Neural crest cell (in vitro differentiated cells): ENCODE results near the gene AKR1C8. TPM values are rescaled to one million over a fixed set of nuclear protein-coding genes. Genes with fewer than 3 reads are reported as not detected.
"Not testable (repeated sequence)": the region's sequence is repeated elsewhere in the genome, so short reads cannot be mapped to it uniquely, and the experiment has no call there.

ENCODE experiments used
- DNase-seq: peaks from one replicate; pipeline ENCODE4 v3.0.0; 2021; ENCODE audit warnings: low read depth, mixed read lengths, low spot score
- H3K27ac Mint-ChIP-seq: one replicate; pipeline ENCODE4 v1.8.0; 2021; ENCODE audit warnings: mild to moderate bottlenecking, mixed read lengths; ENCODE audit not compliant: unreplicated experiment
- H3K27me3 Mint-ChIP-seq: 2 replicates; pipeline ENCODE4 v1.8.0; 2021; ENCODE audit warnings: low read depth, mild to moderate bottlenecking, mixed read lengths
- H3K36me3 Mint-ChIP-seq: 2 replicates; pipeline ENCODE4 v1.8.0; 2021; ENCODE audit warnings: low read depth, mild to moderate bottlenecking, mixed read lengths
- H3K4me1 Mint-ChIP-seq: 2 replicates; pipeline ENCODE4 v1.8.0; 2021; ENCODE audit warnings: mixed read lengths
- H3K4me3 Mint-ChIP-seq: one replicate; pipeline ENCODE4 v1.8.0; 2021; ENCODE audit warnings: mild to moderate bottlenecking, mixed read lengths
- H3K9me3 Mint-ChIP-seq: 2 replicates; pipeline ENCODE4 v1.8.0; 2021; ENCODE audit warnings: mixed read lengths
- total RNA-seq: library from RNA; stranded (reverse); gene quantifications from 2 replicates; pipeline ENCODE4 v1.2.1, GENCODE V29; 2021
- TF ChIP-seq, protein P1 (sequence below): fragments of 200-600 bp; sonication (generic); conservative IDR thresholded peaks from 2 replicates; pipeline ENCODE4 v1.5.0; 2021; ENCODE audit warnings: antibody characterized with exemption, mild to moderate bottlenecking

AKR1C8 gene
- total RNA-seq, 1 donor from 2014 or later = not detected

DNA sequence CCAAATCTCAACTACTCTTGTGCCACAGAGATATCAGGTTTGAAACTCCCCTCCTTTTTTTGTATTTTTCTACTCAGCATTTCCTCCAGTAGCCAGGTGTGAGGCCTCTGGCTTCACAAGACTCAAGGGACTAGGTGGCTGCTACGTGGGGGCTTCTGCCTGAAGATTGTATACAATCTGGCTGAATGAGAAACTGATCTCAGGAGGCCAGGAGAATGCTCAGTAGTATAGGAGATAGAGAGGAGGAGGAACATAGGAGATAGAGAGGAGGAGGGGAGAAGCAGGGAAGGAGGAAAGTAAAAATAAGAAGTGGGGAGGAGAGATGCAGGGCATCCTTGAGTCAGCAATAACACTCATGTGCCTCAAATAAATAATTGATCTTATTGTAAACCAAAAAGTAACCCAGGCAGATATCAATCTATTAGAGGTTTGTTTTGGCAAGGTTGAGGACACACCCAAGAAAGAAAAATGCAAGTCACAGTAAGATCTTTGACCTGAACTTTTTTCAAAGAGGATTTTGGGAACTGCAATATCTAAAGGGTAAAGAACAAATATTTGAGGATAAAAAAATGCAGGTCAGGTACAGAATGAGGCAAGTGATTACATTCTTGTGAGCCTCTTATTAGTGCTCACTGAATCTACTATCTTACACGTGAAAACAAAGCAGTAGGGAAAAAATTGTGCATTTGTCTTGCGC lies 36.8 kb downstream of the AKR1C8 start:
- H3K9me3 Mint-ChIP-seq = peaks cover 16% of the 10 kb centered on the region
- no peak for DNase-seq
- H3K4me1 Mint-ChIP-seq = no peaks in the 10 kb centered on the region
- no peak overlapping the region for H3K27ac Mint-ChIP-seq
- no peaks in the 10 kb centered on the region for H3K27me3 Mint-ChIP-seq
- no peak overlapping the region for H3K4me3 Mint-ChIP-seq
- TF ChIP-seq, protein P1, sequence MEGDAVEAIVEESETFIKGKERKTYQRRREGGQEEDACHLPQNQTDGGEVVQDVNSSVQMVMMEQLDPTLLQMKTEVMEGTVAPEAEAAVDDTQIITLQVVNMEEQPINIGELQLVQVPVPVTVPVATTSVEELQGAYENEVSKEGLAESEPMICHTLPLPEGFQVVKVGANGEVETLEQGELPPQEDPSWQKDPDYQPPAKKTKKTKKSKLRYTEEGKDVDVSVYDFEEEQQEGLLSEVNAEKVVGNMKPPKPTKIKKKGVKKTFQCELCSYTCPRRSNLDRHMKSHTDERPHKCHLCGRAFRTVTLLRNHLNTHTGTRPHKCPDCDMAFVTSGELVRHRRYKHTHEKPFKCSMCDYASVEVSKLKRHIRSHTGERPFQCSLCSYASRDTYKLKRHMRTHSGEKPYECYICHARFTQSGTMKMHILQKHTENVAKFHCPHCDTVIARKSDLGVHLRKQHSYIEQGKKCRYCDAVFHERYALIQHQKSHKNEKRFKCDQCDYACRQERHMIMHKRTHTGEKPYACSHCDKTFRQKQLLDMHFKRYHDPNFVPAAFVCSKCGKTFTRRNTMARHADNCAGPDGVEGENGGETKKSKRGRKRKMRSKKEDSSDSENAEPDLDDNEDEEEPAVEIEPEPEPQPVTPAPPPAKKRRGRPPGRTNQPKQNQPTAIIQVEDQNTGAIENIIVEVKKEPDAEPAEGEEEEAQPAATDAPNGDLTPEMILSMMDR = no peak
- H3K36me3 Mint-ChIP-seq = peaks cover 2% of the 10 kb centered on the region

DNA sequence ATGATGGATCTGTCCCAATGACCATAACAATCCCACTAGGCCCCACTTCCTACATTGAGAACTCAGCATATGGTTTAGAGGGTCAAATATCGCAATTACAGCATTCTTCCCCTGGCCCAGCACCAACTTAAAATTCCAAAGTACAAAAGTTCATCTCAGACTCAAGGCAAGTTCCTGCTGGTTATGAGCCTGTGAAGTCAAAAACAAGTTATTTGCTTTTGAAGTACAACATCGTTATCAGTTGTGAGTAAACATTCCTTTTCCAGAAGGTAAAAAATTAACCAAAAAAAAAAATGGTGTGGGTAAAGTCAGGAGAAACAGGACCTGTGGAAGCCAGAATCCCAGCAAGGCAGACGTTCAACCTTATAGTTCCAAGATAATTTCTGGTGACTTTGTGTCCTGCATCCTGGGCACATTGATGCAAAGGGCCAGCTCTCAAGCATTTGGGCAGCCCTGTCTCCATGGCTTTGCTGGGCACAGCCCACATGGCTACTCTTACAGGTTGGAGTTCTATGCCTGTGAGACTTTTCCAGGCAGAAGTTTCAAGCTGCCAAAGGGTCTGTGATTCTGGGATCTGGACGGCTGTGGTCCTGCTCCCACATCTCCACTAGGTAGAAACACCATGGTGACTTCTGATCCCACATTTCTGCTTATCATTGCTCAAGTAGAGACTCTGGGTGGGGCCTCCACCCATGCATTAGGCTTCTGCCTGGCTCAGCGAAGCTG lies 37.5 kb downstream of the AKR1C8 start:
- Mint-ChIP-seq H3K36me3 (peaks cover 2% of the 10 kb centered on the region), H3K4me3 (no peak overlapping the region), H3K27ac (no peak overlapping the region), H3K4me1 (no peaks in the 10 kb centered on the region), H3K27me3 (no peaks in the 10 kb centered on the region), H3K9me3 (peaks cover 17% of the 10 kb centered on the region)
- no peak for DNase-seq
- TF ChIP-seq, protein P1 = no peak

DNA sequence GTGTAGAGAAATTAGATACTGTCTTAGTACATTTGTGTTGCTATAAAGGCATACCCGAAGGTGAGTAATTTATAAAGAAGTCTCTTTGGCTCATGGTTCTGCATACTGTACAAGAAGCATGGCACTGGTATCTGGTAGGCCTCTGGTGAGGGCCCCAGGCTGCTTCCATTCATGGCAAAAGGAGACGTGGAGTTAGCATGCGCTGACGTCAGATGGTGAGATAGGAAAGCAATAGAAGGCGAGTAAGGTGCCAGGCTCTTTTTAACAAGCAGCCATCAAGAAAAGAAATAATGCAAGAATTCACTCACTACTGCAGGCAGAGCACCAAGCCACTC lies 38.1 kb downstream of the AKR1C8 start:
- no peaks in the 10 kb centered on the region for H3K4me1 Mint-ChIP-seq
- H3K4me3 Mint-ChIP-seq = no peak overlapping the region

DNA sequence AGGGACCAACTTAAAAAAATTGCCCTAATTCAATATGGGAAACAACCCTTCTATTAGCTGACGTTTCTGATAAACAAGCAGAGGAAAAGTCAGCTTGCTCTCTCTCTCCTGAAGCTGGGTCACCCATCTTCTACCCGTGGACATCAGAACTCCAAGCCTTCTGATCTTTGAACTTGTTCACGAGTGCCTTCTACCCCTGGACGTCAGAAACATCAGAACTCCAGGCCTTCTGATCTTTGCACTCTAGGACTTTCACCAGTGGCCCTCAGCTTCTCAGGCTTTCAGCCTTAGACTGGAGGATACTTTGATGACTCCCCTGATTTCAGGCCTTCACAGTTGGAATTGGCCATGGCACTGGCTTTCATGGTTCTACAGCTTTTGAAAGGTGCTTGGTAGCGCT lies 41.8 kb downstream of the AKR1C8 start:
- TF ChIP-seq, protein P1 = no peak

More for the DNA sequence above, 38.1 kb downstream of the AKR1C8 start:
- TF ChIP-seq, protein P1 = no peak
- H3K9me3 Mint-ChIP-seq = peaks cover 22% of the 10 kb centered on the region
- no peak for DNase-seq
- peaks cover 2% of the 10 kb centered on the region for H3K36me3 Mint-ChIP-seq
- H3K27me3 Mint-ChIP-seq = no peaks in the 10 kb centered on the region
- H3K27ac Mint-ChIP-seq = no peak overlapping the region

DNA sequence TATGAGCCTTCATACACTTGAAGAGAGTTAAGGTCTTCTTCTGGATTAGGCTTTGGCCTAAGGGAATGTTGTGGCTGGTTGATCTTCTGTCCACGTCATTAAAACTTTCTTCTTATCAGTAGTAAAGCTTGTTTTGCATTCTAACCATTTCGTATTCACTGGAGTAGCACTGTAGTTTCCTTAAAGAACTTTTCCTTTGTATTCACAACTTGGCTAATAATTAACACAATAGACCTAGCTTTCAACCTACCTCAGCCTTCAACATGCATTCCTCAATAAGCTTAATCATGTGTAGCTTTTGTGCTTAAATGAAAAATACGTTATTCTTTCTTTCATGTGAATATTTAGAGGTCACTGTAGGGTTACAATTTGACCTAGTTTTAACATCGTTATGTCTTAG lies 42.8 kb downstream of the AKR1C8 start:
- TF ChIP-seq, protein P1 = no peak
- H3K27me3 Mint-ChIP-seq = no peaks in the 10 kb centered on the region
- H3K36me3 Mint-ChIP-seq = no peaks in the 10 kb centered on the region
- H3K27ac Mint-ChIP-seq = no peak overlapping the region
- no peak overlapping the region for H3K4me3 Mint-ChIP-seq
- no peaks in the 10 kb centered on the region for H3K4me1 Mint-ChIP-seq
- peaks cover 15% of the 10 kb centered on the region for H3K9me3 Mint-ChIP-seq
- no peak for DNase-seq

More for the DNA sequence above, 41.8 kb downstream of the AKR1C8 start:
- Mint-ChIP-seq H3K27me3 (no peaks in the 10 kb centered on the region), H3K4me3 (no peak overlapping the region), H3K4me1 (no peaks in the 10 kb centered on the region), H3K27ac (no peak overlapping the region), H3K9me3 (peaks cover 10% of the 10 kb centered on the region), H3K36me3 (no peaks in the 10 kb centered on the region)
- DNase-seq = no peak

DNA sequence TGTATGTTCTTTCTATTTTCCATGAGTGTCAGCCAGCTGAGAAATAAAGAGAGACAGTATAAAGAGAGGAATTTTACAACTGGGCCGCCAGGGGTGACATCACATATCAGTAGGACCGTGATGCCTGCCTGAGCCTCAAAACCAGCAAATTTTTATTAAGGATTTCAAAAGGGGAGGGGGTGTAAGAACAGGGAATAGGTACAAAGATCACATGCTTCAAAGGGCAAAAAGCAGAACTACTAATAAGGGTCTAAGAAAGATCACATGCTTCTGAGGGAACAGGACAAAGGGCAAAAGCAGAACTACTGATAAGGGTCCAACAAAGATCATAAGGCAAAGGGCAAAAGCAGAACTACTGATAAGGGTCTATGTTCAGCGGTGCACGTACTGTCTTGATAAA lies 47.3 kb downstream of the AKR1C8 start:
- not testable (repeated sequence) for H3K4me3 Mint-ChIP-seq, DNase-seq, H3K36me3 Mint-ChIP-seq, H3K4me1 Mint-ChIP-seq, H3K27ac Mint-ChIP-seq, H3K27me3 Mint-ChIP-seq
- peaks cover 16% of the 10 kb centered on the region for H3K9me3 Mint-ChIP-seq
